ENCODE results near the gene ERG.

DNA sequence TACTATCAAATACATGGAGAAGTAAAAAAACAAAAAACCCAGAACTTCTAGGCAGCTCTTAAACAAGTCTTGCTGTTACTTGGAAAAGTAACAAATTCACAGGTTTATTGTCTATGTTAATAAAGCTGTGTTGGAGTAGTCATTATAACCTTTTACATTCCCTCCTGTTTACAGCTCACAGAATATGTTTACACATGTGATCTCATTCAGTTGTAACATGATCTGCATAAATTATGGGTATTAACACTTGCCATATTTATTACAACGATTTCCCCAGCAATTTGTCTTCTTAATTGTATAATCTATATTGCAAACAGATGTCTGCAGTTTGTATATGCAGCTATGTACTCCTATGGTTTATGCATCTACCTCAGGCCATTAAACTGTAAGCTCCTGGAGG is 28.6 kb downstream of the ERG start:
- TF ChIP-seq POLR2A (IDR thresholded peaks at IDR 0.05) = no peak
- TF ChIP-seq, protein P1, sequence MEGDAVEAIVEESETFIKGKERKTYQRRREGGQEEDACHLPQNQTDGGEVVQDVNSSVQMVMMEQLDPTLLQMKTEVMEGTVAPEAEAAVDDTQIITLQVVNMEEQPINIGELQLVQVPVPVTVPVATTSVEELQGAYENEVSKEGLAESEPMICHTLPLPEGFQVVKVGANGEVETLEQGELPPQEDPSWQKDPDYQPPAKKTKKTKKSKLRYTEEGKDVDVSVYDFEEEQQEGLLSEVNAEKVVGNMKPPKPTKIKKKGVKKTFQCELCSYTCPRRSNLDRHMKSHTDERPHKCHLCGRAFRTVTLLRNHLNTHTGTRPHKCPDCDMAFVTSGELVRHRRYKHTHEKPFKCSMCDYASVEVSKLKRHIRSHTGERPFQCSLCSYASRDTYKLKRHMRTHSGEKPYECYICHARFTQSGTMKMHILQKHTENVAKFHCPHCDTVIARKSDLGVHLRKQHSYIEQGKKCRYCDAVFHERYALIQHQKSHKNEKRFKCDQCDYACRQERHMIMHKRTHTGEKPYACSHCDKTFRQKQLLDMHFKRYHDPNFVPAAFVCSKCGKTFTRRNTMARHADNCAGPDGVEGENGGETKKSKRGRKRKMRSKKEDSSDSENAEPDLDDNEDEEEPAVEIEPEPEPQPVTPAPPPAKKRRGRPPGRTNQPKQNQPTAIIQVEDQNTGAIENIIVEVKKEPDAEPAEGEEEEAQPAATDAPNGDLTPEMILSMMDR (IDR thresholded peaks at IDR 0.05) = no peak

All from Peyer's patch (tissue), 4 donors.